ENCODE results near the gene SUN3. TPM values are rescaled to one million over a fixed set of nuclear protein-coding genes. Genes with fewer than 3 reads are reported as not detected.

Gene SUN3
- total RNA-seq, 2 donors from 2014 or later: not detected

GRCh38 chr7:48046458-48046857, 17.6 kb upstream of the SUN3 start:
- Mint-ChIP-seq H3K4me1 (peaks cover 11% of the 10 kb centered on the region), H3K4me3 (no peak overlapping the region), H3K9me3 (no peaks in the 10 kb centered on the region), H3K27ac (no peak overlapping the region), H3K27me3 (ENCODE audit: insufficient read depth) (no peaks in the 10 kb centered on the region), H3K36me3 (ENCODE audit: low read depth) (no peaks in the 10 kb centered on the region)
- H3K36me3 ChIP-seq (ENCODE audit: control insufficient read depth, insufficient read depth, low read length): no peaks in the 10 kb centered on the region
- WGBS, 2 experiments (ENCODE audit: insufficient coverage in 1 of 2, insufficient read length in 1 of 2): 86 to 97% methylated on average over 11 to 14 of the region's 14 CpGs
- H3K4me3 ChIP-seq (ENCODE audit: low read length): no peak overlapping the region
- TF ChIP-seq, protein P1, sequence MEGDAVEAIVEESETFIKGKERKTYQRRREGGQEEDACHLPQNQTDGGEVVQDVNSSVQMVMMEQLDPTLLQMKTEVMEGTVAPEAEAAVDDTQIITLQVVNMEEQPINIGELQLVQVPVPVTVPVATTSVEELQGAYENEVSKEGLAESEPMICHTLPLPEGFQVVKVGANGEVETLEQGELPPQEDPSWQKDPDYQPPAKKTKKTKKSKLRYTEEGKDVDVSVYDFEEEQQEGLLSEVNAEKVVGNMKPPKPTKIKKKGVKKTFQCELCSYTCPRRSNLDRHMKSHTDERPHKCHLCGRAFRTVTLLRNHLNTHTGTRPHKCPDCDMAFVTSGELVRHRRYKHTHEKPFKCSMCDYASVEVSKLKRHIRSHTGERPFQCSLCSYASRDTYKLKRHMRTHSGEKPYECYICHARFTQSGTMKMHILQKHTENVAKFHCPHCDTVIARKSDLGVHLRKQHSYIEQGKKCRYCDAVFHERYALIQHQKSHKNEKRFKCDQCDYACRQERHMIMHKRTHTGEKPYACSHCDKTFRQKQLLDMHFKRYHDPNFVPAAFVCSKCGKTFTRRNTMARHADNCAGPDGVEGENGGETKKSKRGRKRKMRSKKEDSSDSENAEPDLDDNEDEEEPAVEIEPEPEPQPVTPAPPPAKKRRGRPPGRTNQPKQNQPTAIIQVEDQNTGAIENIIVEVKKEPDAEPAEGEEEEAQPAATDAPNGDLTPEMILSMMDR (conservative IDR thresholded peaks at IDR 0.05): no peak
- no peak overlapping the region for H3K9ac ChIP-seq (ENCODE audit: extremely low read depth, low read length, poor library complexity, severe bottlenecking)
- H3K27ac ChIP-seq (ENCODE audit: low read depth, low read length): no peak overlapping the region
- H3K9me3 ChIP-seq (ENCODE audit: control insufficient read depth, low read length): no peaks in the 10 kb centered on the region
- H3K4me1 ChIP-seq (ENCODE audit: control insufficient read depth, insufficient read depth, low read length): no peaks in the 10 kb centered on the region
- no peak for DNase-seq
- H3K27me3 ChIP-seq (ENCODE audit: control insufficient read depth, insufficient read depth, low read length, poor library complexity, severe bottlenecking): no peaks in the 10 kb centered on the region

DNA sequence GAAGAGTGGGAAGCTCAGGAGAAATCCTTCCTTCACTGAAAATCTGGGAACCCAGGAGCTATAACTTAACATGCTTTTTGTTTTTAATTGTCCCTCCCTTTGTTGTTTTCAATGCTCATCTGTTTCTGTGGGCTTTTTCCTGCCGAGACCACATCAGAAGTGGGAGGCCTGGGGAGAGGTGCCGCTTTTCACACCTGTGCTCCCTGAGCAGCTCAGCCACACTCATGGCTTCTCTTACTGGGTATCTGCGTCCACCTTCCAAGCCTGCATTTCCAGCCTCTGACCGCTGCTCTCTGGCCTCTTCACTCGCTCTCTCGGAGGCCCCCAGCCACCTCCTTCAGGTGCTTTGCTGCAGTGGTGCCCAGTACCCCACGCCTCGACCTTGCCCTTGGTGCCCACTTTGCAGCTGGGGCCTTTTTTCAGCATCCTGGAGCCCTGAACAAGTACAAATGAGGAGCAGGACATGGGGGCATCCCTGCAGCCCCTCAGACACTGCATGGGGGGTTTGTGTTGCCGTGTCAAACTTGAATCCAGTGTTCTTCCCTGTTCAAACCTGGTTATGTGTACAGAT, 16.4 kb upstream of the SUN3 start:
- WGBS, 2 experiments (ENCODE audit: insufficient coverage in 1 of 2, insufficient read length in 1 of 2): 81 to 82% methylated on average over 6 to 9 of the region's 9 CpGs
- TF ChIP-seq, protein P1 (conservative IDR thresholded peaks at IDR 0.05): no peak
- DNase-seq: no peak
- Histone ChIP-seq H3K27ac (ENCODE audit: low read depth, low read length) (no peak overlapping the region), H3K9me3 (ENCODE audit: control insufficient read depth, low read length) (no peaks in the 10 kb centered on the region), H3K4me1 (ENCODE audit: control insufficient read depth, insufficient read depth, low read length) (no peaks in the 10 kb centered on the region), H3K4me3 (ENCODE audit: low read length) (no peak overlapping the region), H3K27me3 (ENCODE audit: control insufficient read depth, insufficient read depth, low read length, poor library complexity, severe bottlenecking) (no peaks in the 10 kb centered on the region), H3K36me3 (ENCODE audit: control insufficient read depth, insufficient read depth, low read length) (no peaks in the 10 kb centered on the region), H3K9ac (ENCODE audit: extremely low read depth, low read length, poor library complexity, severe bottlenecking) (no peak overlapping the region)
- Mint-ChIP-seq H3K4me1 (peaks cover 16% of the 10 kb centered on the region), H3K27me3 (ENCODE audit: insufficient read depth) (no peaks in the 10 kb centered on the region), H3K36me3 (ENCODE audit: low read depth) (no peaks in the 10 kb centered on the region), H3K9me3 (no peaks in the 10 kb centered on the region), H3K4me3 (no peak overlapping the region), H3K27ac (no peak overlapping the region)

DNA sequence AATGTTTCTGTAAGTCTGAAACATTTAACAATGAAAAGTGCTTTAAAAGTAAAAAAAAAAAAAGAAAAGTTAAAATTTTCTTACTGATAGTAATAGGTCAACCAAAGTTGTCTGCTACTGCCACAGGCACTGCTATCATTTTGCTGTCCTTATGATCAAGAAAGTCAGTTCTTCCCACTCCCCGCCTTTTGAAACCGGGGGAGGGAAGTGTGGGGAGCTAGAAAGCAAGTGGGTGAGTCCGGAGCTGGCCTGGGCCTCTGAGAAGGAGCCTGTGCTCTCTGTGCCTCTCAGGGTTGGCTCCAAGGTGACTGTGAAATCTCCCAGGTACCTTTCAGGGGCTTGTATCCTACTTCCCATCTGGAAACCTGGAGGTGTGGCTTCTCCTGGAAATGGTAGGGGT, 13.7 kb upstream of the SUN3 start:
- Mint-ChIP-seq H3K27ac (no peak overlapping the region), H3K4me3 (no peak overlapping the region), H3K9me3 (no peaks in the 10 kb centered on the region), H3K4me1 (peaks cover 40% of the 10 kb centered on the region), H3K27me3 (ENCODE audit: insufficient read depth) (no peaks in the 10 kb centered on the region), H3K36me3 (ENCODE audit: low read depth) (no peaks in the 10 kb centered on the region)
- Histone ChIP-seq H3K36me3 (ENCODE audit: control insufficient read depth, insufficient read depth, low read length) (no peaks in the 10 kb centered on the region), H3K4me3 (ENCODE audit: low read length) (no peak overlapping the region), H3K4me1 (ENCODE audit: control insufficient read depth, insufficient read depth, low read length) (peaks cover 19% of the 10 kb centered on the region), H3K9ac (ENCODE audit: extremely low read depth, low read length, poor library complexity, severe bottlenecking) (no peak overlapping the region), H3K9me3 (ENCODE audit: control insufficient read depth, low read length) (no peaks in the 10 kb centered on the region), H3K27me3 (ENCODE audit: control insufficient read depth, insufficient read depth, low read length, poor library complexity, severe bottlenecking) (no peaks in the 10 kb centered on the region), H3K27ac (ENCODE audit: low read depth, low read length) (no peak overlapping the region)
- 62 to 100% methylated on average over 1 to 3 of the region's 3 CpGs for WGBS, 2 experiments (ENCODE audit: insufficient coverage in 1 of 2, insufficient read length in 1 of 2)
- TF ChIP-seq, protein P1 (conservative IDR thresholded peaks at IDR 0.05): no peak
- DNase-seq: no peak
